HG03025 (cell line): ENCODE data around the gene RAB24.
"Not testable (repeated sequence)": the region's sequence is repeated elsewhere in the genome, so short reads cannot be mapped to it uniquely, and the experiment has no call there.

ENCODE experiments used
- ATAC-seq: cut with Tn5 transposase; IDR thresholded peaks from one replicate; pipeline ENCODE4 v1.9.1; 2021; ENCODE audit warnings: mild to moderate bottlenecking, moderate library complexity; ENCODE audit not compliant: unreplicated experiment, low FRiP score

The RAB24 gene

DNA sequence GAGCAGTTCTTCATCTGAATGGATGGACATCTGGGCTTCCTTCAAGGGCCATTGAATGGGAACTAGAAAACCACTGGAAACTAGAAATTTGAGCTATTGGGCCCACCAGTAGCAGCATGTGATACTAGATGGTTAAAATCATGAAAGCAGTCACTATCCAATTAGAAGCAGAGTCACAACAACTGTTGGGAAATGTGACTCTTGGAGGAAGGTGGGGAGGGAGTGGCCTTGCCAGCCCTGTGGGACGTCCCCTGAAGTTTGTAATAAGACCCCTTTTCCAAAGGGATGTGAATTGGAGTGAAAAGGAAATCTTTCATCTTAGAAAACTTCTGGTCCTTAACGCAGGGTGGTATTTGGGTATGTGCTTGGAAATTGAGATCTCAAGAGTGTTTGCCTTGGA lies 5.6 kb downstream of the RAB24 start:
- no peak for ATAC-seq

DNA sequence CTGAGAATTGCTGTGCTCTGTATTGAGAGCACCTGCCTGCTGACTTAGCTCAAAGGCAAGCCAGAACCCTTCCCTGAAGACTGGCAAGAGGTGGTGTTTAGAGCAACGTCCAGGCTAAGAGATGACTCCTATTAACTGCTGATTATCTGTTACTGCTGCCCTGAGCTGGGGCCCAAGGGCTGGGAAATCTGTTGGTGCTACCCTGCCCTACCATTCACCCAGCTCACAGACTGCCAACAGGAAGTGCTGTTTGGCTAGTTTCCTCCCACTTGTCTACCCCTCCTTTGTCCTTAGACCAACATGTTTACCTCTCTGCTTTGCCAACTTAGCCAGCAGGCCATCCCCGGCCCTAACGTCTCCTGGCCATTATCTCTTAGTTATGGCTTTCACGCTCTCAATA lies 6.9 kb downstream of the RAB24 start:
- ATAC-seq = no peak

DNA sequence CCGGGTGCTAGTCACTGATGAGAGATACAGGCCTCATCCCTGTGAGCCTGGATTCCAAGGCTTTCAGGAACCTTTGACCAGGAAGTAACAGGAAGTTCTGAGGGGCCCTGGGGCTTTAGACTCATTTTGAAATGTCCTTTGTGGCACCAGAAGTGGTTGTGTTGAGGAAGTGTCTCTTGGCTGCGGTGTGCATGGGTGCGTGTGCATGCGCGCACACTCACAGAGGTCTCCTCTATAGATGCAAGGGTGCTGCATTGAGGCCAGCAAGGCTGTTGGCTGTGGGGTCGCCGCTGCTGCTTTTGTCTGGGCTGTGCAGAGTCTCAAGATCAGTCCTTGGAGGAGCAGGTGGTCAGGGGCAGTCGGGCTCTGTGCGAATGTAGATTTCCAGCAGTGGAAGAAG lies 7.6 kb downstream of the RAB24 start:
- ATAC-seq = no peak

DNA sequence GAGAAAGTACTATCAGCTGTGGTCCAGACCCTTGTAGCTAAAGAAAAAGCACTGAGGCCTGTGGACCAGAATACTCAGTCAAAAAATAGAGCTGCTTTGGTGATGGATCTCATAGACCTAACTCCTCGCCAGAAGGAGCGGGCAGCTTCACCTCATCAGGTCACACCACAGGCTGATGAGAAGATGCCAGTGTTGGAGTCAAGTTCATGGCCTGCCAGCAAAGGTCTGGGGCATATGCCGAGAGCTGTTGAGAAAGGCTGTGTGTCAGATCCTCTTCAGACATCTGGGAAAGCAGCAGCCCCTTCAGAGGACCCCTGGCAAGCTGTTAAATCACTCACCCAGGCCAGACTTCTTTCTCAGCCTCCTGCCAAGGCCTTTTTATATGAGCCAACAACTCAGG lies 8.9 kb downstream of the RAB24 start:
- no peak for ATAC-seq

DNA sequence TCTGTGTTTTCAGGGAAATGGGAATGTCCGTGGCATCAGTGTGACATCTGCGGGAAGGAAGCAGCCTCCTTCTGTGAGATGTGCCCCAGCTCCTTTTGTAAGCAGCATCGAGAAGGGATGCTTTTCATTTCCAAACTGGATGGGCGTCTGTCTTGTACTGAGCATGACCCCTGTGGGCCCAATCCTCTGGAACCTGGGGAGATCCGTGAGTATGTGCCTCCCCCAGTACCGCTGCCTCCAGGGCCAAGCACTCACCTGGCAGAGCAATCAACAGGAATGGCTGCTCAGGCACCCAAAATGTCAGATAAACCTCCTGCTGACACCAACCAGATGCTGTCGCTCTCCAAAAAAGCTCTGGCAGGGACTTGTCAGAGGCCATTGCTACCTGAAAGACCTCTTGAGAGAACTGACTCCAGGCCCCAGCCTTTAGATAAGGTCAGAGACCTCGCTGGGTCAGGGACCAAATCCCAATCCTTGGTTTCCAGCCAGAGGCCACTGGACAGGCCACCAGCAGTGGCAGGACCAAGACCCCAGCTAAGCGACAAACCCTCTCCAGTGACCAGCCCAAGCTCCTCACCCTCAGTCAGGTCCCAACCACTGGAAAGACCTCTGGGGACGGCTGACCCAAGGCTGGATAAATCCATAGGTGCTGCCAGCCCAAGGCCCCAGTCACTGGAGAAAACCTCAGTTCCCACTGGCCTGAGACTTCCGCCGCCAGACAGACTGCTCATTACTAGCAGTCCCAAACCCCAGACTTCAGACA lies 9.5 kb downstream of the RAB24 start:
- no peak for ATAC-seq

DNA sequence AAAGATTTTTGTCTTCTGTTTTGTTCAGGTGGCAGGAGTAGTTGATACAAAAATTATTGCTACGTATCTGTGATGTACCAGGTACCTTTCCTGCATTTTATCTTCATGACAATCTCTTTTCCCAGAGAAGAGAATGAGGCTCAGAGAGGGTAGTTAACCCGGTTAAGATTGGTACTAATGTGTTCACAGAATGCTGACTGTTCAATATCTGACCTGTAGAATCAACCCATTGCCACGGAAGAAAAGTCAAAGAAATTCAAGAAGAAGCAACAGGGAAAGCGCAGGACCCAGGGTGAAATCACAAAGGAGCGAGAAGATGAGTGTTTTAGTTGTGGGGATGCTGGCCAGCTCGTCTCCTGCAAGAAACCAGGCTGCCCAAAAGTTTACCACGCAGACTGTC lies 11.8 kb downstream of the RAB24 start:
- ATAC-seq = no peak

DNA sequence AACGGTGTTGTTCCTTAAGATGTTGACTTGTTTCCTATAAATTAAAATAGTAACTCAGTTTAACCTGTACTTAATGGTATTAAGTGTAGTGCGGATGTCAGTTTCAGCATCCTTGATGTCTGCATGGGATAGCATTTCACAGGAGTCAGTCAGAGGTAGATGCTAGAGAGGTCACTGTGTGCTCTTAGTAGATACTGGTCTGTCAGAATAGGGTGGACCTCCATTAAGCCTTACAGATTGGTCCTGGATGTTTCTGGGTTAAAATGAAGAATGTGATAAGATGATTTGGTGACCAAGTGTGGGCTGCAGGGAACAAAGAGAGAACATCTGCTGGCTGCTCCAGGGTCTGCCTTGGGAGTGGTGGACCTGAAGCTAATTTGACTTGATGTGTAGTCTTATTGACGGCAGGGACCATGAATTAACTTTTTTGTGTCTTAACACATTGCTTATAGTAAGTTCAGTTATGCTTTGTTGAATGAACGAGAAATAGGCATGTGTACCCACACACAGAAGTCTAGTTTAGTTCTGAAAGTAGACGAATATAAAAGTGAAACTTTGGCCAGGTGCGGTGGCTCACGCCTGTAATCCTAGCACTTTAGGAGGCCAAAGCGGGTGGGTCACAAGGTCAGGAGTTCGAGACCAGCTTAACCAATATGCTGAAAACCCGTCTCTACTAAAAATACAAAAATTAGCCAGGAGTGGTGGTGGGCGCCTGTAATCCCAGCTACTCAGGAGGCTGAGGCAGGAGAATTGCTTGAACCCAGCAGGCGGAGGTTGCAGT lies 12.5 kb downstream of the RAB24 start:
- ATAC-seq = no peak

DNA sequence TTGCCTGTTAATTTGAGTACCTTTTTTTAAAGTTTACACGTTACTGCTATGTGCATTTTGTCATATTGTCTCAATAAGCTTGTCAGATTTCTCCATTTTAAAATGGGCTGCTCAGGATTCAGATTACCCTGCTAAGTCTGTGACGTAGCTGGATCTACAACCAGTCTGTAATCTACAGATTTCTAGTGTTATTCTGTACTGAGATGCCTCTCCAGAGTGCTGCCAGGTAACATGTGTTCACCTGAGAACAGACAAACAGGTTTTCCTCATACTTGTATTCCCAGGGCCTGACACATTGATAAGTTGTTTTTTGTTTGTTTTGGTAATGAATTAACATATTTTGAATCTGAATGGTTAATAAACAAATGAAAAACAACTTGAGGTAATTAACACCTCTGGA lies 15.3 kb downstream of the RAB24 start:
- no peak for ATAC-seq

DNA sequence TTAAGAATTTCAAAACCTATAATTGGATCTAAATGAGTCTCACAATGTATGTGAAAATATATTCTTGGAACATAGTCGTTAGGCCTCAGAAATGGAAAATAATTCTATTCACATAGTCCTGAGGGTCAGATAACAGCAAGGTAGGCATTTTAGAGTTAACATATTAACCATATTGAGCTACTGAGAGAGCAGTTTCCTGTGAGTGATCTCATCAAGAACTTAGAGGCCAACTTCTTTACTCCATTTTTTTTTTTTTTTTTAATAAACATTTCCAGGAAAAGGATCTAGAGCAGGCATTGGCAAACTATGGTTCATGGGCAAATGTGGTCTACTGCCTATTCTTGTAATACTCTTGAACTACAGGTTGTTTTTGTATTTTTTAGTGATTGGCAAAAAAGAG lies 26.6 kb downstream of the RAB24 start:
- no peak for ATAC-seq

DNA sequence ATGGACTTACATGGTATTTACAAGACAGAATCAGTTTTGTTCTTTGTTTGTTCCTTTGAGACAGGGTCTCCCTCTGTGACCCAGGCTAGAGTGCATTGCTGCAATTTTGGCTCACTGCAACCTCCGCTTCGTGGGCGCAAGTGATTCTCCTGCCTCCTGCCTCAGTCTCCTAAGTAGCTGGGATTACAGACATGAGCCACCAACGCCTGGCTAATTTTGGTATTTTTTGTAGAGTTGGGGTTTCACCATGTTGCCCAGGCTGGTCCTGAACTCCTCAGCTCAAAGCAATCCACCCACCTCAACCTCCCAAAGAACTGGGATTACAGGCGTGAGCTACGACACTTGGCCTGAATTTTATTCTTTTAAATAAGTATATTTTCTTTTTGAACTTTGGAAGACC lies 27.6 kb downstream of the RAB24 start:
- ATAC-seq = no peak

DNA sequence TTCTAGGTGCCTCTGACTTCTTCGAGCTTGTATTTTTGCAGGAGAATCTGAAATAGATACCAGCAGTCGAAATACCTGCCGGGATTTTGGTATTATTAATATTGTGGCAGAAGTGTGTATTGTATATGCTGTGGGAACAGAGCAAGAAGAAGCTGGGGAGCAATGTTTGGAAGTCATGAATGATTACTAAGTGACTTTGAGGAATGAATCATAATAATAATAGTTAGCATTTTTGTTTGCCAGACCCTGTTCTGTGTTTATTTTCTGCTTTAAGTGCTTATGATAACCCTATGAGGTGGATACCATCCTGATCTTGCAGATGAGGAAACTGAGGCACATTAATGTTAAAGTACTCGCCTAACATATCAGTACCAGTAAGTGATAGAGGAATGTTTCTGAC lies 32.4 kb downstream of the RAB24 start:
- no peak for ATAC-seq

DNA sequence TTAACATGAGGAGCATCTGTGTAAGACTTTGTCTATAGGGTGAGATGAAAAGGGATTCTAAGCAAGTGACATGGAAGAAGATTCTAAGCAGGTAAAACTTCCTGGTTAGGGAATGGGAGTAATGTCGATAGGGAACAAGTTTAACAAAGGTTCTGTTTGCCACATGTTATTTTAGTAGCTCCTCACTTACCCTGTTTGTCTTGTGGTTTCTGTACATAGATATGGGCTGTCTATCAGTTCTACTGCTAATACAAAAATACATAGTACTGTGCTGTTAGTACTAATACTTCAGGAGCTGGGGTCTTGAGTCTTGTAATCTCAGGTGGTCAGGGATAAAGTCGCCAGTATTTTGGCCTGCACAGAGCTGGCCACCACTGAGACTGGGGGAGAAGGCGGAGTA lies 32.9 kb downstream of the RAB24 start:
- no peak for ATAC-seq

DNA sequence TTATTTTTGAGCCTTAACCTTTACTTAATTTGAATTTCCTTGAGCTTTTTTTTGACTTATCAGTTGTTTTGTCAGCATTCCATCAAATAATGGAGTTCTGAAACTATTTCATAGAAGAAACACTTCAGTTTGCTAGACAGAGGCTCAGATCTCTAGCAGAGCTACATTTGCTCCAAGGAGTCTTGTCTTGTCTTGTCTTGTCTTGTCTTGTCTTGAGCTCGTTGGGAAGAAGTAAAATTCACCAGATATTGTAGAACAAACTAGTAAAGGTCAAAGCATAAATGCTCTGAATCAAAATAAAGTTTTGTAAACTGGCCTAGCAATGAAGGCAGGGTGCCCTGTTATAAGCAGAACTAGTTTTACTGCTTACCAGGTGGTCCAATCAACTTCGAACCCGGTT lies 33.5 kb downstream of the RAB24 start:
- no peak for ATAC-seq

DNA sequence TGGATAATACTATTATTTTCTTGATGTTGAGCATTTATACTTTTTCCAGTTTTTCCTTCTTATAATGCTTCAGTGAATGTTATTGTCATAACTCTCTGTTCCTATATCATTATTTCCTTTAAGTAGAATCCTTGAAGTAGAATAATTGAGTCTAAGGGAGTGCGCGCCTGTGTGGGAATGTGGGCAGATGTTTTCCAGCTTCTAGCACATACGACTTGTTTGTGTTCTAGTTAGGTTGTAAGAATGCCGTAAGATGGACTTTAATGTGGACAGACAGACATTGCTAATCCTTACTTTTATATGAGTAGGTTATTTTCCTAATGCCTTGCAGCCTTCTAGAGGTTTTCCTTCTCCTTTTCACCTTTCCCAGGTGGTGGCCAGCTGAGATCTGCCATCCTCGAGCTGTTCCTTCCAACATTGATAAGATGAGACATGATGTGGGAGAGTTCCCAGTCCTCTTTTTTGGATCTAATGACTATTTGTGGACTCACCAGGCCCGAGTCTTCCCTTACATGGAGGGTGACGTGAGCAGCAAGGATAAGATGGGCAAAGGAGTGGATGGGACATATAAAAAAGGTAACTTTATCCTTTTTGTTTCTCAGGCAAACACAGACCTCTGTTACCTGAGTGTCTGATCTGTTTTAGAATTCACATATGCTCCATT lies 34.2 kb downstream of the RAB24 start:
- ATAC-seq = no peak

DNA sequence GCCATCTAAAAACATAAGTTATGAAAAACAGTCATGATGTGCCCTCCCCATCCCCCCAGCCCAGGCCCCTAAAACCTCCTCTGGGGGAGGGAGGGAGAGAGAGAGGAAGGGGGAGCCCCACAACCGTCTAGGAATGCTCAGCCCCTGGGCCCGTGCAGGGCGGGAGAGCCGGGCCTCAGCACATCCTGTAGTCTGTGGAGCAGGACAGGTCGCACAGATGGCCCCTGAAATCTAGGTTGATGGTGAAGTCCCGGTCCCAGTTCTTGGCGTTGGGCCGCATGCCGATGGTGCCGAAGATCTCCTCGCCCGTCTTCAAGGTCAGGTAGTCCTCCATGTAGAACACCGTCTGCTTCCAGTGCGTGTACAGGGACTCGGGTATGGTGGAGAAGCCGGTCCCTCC lies 38.1 kb downstream of the RAB24 start:
- no peak for ATAC-seq

DNA sequence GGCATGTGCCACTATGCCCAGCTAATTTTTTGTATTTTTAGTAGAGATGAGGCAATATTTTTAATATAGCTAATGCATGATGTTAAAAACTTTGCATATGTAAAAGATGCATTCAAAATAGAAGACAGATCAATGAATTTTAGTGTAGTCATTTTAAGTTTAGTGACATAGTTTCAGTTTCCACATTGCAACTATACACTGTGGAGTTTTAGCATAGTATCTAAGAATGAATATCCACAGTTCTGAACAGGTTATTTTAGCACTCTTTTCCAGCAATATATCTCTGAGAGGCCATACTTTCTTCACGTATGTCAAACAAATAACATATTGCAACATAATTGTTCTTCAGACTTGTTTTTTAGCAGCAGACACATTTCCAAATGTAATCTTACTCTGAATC lies 39.3 kb downstream of the RAB24 start:
- ATAC-seq = no peak

DNA sequence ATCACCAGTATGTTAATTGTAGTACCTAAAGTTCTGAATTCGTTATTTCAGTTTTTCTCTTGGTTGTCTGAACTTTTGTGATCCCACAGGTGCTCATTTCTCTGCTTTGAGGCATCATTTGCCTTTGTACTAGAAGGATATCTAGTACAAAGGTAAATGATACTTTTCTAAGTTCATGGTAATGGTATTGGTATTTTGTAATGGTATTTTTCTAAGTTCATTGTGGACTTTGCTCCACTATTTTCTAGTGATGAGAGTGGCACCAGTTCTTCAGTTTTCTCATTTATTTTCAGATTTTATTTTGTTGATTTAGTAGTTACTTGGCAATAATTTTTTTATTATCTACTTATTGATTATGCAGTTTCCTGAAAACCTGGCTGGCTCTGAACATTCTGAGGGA lies 42.0 kb downstream of the RAB24 start:
- no peak for ATAC-seq

DNA sequence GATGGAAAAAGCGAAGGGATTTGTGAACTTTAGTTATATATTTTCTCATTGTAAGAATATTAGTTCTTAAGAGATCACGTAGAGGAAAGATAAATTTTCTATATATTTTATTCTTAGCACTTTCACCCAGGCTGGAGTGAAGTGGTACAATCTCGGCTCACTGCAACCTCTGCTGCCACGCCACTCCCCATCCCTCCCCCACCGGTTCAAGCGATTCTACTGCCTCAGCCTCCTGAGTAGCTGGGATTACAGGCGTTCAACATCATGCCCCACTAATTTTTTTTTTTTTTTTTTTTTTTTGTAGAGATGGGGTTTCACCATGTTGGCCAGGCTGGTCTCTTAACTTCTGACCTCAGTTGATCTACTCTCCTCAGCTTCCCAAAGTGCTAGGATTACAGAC lies 42.6 kb downstream of the RAB24 start:
- no peak for ATAC-seq

DNA sequence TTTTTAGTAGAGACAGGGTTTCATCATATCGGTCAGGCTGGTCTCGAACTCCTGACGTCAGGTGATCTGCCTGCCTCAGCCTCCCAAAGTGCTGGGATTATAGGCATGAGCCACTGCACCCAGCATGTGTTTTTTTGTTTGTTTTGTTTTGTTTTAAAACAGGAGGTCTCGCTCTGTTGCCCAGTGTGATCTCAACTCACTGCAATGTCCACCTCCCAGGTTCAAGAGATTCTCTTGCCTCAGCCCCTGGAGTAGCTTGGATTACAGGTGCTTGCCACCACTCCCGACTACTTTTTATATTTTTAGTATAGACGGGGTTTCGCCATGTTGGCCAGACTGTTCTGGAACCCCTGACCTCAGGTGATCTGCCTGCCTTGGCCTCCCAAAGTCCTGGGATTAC lies 44.8 kb downstream of the RAB24 start:
- not testable (repeated sequence) for ATAC-seq

DNA sequence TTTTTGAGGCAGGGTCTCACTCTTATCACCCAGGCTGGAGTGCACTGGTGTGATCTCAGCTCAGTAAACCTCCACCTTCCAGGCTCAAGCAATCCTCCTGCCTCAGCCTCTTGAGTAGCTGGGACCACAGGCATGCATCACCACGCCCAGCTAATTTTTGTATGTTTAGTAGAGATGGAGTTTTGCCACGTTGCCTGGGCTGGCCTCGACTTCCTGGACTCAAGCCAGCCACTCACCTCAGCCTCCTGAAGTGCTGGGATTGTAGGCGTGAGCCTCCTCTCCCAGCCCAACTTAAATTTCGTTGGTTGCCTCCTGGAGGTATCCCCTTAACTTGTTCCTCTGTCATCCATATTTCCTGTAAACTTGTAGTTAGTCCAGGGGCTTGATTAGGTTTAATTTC lies 47.2 kb downstream of the RAB24 start:
- no peak for ATAC-seq

DNA sequence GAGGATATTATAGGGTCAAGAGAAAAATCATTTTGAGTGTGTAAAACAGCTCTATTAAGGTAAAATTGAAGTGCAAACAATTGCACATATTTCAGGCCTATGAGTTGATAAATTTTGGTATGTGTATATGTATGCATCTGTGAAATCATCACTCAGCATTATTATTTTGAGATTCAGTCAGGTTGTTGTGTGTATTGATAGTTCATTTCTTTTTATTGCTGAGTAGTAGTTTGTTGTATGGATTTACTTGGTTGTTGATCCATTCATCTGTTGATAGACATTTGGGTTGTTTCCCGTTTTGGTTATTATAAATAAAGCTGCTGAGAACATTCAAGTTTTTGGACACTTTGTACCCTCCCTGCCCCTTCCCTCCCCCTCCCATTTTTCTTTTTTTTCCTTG lies 50.3 kb downstream of the RAB24 start:
- ATAC-seq = no peak
